HG02588 (cell line): ENCODE data around the gene MRFAP1.
"Not testable (repeated sequence)": the region's sequence is repeated elsewhere in the genome, so short reads cannot be mapped to it uniquely, and the experiment has no call there.

Experiments
- ATAC-seq: cut with Tn5 transposase; IDR thresholded peaks from one replicate; pipeline ENCODE4 v1.9.1; 2021; ENCODE audit warnings: mild to moderate bottlenecking, moderate library complexity; ENCODE audit not compliant: unreplicated experiment

Gene MRFAP1

GRCh38 chr4:6610856-6611430, 29.5 kb upstream of the MRFAP1 start:
- no peak for ATAC-seq

DNA sequence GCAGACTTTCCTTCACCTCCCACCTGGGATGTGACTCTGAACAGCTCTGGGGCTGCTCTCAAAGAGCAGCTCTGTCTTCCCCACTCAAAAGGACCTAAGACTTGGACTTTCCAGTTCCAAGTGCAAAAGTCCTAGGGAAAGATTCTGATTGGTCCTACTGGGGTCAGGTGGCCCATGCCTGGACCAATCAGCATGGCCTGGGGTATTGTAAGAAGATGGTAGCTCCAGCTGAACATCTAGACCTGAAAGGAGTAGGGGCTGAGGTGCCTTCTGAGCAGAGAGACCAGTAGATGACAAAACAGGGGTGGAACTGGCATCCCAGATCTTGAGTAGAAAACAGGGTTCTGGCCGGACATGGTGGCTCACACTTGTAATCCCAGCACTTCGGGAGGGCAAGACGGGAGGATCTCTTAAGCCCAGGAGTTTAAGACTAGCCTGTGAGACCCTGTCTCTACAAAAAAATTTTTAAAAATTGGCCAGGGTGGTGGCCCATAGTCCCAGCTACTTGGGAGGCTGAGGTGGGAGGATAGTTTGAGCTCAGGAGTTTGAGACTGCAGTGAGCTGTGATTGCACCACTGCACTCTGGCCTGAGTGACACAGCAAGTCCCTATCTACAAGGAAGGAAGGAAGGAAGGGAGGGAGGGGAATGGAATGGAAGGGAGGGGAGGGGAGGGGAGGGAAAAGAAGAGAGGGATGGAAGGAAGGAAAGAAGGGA, 27.4 kb upstream of the MRFAP1 start:
- ATAC-seq: no peak

GRCh38 chr4:6613676-6614651, 26.5 kb upstream of the MRFAP1 start:
- ATAC-seq: no peak

- no peak for ATAC-seq
Measured at GRCh38 chr4:6614701-6615230, 25.7 kb upstream of the MRFAP1 start.

GRCh38 chr4:6616087-6616995, 24.1 kb upstream of the MRFAP1 start:
- no peak for ATAC-seq

DNA sequence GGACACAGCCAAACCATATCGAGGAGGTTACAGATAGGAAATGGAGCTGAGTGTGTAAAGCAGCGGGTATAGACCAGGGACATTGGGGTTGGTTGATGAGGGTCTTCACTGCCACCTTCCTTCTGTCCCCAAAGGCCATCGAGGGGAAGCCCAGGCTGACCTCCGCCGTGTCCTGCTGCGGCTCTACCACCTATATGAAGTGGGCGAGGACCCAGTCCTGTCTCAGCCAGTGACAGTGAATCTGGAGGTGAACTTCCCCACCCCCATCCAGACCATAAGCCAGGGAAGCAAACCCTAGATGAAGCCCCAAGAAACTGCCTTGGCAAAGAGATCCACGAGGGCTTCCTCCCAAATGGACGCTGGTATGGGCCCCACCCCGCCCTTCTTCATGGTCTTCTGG, 23.2 kb upstream of the MRFAP1 start:
- ATAC-seq: no peak

GRCh38 chr4:6618386-6619115, 21.9 kb upstream of the MRFAP1 start:
- ATAC-seq: no peak

- no peak for ATAC-seq
Measured at GRCh38 chr4:6619116-6619465, 21.4 kb upstream of the MRFAP1 start.

- ATAC-seq: no peak
Measured at GRCh38 chr4:6619466-6620255, 20.8 kb upstream of the MRFAP1 start.

GRCh38 chr4:6620296-6620695, 20.2 kb upstream of the MRFAP1 start:
- no peak for ATAC-seq

GRCh38 chr4:6620891-6621555, 19.5 kb upstream of the MRFAP1 start:
- ATAC-seq: no peak

DNA sequence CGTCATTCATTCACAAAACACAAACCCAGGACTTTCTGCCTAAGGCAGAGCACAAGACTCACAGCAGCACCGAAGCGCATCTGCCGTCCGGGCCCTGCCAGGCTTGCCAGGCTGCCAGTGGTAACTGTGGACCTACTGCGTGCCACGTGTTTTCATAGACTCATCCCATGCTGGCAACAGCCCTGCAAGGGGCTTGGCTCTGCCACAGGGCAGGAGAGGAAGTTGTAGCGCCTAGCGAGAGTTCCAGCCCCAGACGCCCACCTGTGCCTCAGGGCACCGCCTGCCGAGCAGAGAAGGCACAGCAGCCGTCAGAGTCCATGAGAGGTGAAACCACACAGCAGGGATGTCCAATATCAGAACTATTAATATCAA, 18.9 kb upstream of the MRFAP1 start:
- ATAC-seq: no peak

DNA sequence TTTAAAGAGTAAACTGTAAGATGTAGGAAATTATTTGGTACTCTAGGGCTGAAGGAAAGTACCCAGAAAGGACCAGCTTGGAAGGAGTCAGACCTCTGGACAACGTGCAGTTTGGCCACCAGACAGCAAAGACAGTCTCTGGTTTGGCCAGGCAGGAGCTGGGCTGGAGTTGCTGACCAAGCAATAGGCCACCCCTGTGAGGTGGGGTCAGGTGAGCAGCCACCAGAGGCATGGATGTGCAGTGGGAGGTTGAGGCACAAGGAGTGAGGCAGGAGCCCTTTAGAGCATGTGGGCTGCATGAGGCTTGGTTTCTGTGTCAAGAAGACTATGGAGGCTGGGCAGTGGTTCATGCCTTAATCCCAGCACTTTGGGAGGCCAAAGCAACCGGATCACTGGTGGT, 17.7 kb upstream of the MRFAP1 start:
- no peak for ATAC-seq

GRCh38 chr4:6625256-6625655, 15.2 kb upstream of the MRFAP1 start:
- ATAC-seq: no peak

GRCh38 chr4:6626066-6626465, 14.4 kb upstream of the MRFAP1 start:
- ATAC-seq: no peak

GRCh38 chr4:6627832-6628231, 12.7 kb upstream of the MRFAP1 start:
- ATAC-seq: no peak

DNA sequence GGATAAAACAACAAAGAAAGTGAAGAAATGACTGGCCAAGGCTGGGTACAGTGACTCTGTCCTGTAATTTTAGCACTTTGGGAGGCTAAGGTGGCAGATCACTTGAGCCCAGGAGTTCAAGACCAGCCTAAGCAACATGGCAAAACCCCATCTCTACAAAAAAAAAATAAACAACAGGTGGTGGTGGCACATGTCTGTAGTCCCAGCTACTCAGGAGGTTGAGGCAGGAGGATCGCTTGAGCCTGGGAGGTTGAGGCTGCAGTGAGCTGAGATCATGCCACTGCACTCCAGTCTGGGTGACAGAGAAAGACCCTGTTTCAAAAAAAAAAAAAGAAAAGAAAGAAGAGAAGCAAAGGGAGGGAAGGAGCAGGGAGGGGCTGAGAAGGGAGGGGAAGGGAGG, 12.0 kb upstream of the MRFAP1 start:
- not testable (repeated sequence) for ATAC-seq

DNA sequence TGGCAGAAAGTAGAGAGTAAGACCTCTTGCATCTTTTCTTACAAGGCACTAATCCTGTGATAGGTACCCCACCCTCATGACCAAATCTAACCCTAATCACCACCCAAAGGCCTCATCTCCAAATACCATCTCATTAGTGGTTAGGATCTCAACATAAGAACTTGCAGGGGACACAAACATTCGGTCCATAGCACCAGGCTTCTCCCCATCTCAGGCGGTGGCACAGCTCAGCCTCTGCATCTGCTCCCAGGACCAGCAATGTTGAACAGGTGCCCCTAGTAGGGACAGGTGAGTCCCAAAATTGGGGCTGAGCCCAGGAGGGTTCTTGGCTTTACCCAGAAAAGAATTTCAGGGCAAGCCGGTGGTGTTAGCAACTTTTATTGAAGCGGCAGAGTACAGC, 8.4 kb upstream of the MRFAP1 start:
- no peak for ATAC-seq
